Endodermal cell (in vitro differentiated cells): ENCODE results near the gene ASIC4. TPM values are rescaled to one million over a fixed set of nuclear protein-coding genes. Genes with fewer than 3 reads are reported as not detected.

Experiments
- DNase-seq: peaks from one replicate; pipeline ENCODE4 v3.0.0-alpha.2; 2017
- H3K27ac ChIP-seq: 2 replicates; pipeline ENCODE4 v1.5.1; 2013; ENCODE audit warnings: mild to moderate bottlenecking, low read depth, low read length, moderate library complexity
- H3K27me3 ChIP-seq: 2 replicates; pipeline ENCODE4 v1.6.1; 2013; ENCODE audit warnings: mild to moderate bottlenecking, low read length, moderate library complexity; ENCODE audit not compliant: insufficient read depth, control insufficient read depth, poor library complexity, severe bottlenecking
- H3K36me3 ChIP-seq: 2 replicates; pipeline ENCODE4 v1.7.0; 2013; ENCODE audit warnings: mild to moderate bottlenecking, low read length, moderate library complexity; ENCODE audit not compliant: control insufficient read depth, insufficient read depth
- H3K4me1 ChIP-seq: one replicate; pipeline ENCODE4 v1.7.0; 2013; ENCODE audit warnings: low read length; ENCODE audit not compliant: control insufficient read depth, insufficient read depth
- H3K4me3 ChIP-seq: 2 replicates; pipeline ENCODE4 v1.5.1; 2013; ENCODE audit warnings: mild to moderate bottlenecking, low read length, moderate library complexity
- H3K9ac ChIP-seq: 2 replicates; pipeline ENCODE4 v1.6.1; 2013; ENCODE audit warnings: mild to moderate bottlenecking, low read length, moderate library complexity; ENCODE audit not compliant: poor library complexity, severe bottlenecking; ENCODE audit errors: extremely low read depth
- H3K9me3 ChIP-seq: 2 replicates; pipeline ENCODE4 v1.6.1; 2013; ENCODE audit warnings: mild to moderate bottlenecking, low read length, moderate library complexity; ENCODE audit not compliant: control insufficient read depth
- H3K27ac Mint-ChIP-seq: 2 replicates; pipeline ENCODE4 v1.8.0; 2020; ENCODE audit warnings: mixed read lengths
- H3K27me3 Mint-ChIP-seq: 2 replicates; pipeline ENCODE4 v1.8.0; 2021; ENCODE audit warnings: mild to moderate bottlenecking, mixed read lengths; ENCODE audit not compliant: insufficient read depth
- H3K36me3 Mint-ChIP-seq: 2 replicates; pipeline ENCODE4 v1.8.0; 2020; ENCODE audit warnings: low read depth, mixed read lengths
- H3K4me1 Mint-ChIP-seq: 2 replicates; pipeline ENCODE4 v1.8.0; 2020; ENCODE audit warnings: mixed read lengths
- H3K4me3 Mint-ChIP-seq: 2 replicates; pipeline ENCODE4 v1.8.0; 2020; ENCODE audit warnings: mild to moderate bottlenecking, moderate library complexity, mixed read lengths
- H3K9me3 Mint-ChIP-seq: 2 replicates; pipeline ENCODE4 v1.8.0; 2020; ENCODE audit warnings: mild to moderate bottlenecking, mixed read lengths
- CTCF ChIP-seq: fragments of 200-600 bp; sonication (generic); conservative IDR thresholded peaks from 2 replicates; pipeline ENCODE4 v1.5.0; 2021; ENCODE audit warnings: antibody characterized with exemption, mild to moderate bottlenecking
- WGBS, 2 experiments: methylation state at CpG; one replicate each; pipeline versions ENCODE4 v1.1.5 to v1.1.7; 2013; ENCODE audit warnings: missing lambda C conversion rate in 2 of 2, mixed read lengths in 1 of 2; ENCODE audit not compliant: insufficient coverage in 1 of 2, insufficient read length in 1 of 2; 5-methylcytosine and 5-hydroxymethylcytosine counted together
- total RNA-seq, 2 donors: library from RNA; stranded (reverse); fragmentation: NEBNext Ultra II Directional in 1 of 2; extraction: Animal tissue kit (Norgen Biotek cat#: 25700) in 1 of 2; gene quantifications; 2 replicates in 1 of 2; 3 replicates in 1 of 2; pipeline ENCODE4 v1.2.1, GENCODE V29; 2021

Gene ASIC4
- total RNA-seq, 2 donors from 2014 or later, result 0.29 to 1.00 TPM

- no peak for TF ChIP-seq CTCF
- Mint-ChIP-seq H3K27ac (peak overlapping the region; percentile 92), H3K36me3 (peaks cover 69% of the 10 kb centered on the region), H3K27me3 (peaks cover 2% of the 10 kb centered on the region), H3K4me1 (peaks cover 48% of the 10 kb centered on the region), H3K4me3 (peak overlapping the region; percentile 10), H3K9me3 (no peaks in the 10 kb centered on the region)
- H3K27me3 ChIP-seq, result no peaks in the 10 kb centered on the region
- H3K4me1 ChIP-seq, result peaks cover 3% of the 10 kb centered on the region
- 72 to 79% methylated on average over 17 to 21 of the region's 21 CpGs for WGBS, 2 experiments
- DNase-seq, result peak; percentile 87
- no peaks in the 10 kb centered on the region for H3K9me3 ChIP-seq
- H3K36me3 ChIP-seq, result peaks cover 13% of the 10 kb centered on the region
- no peak overlapping the region for H3K9ac ChIP-seq
- H3K27ac ChIP-seq, result no peak overlapping the region
- no peak overlapping the region for H3K4me3 ChIP-seq
Observed at GRCh38 chr2:219565130-219566080, 51.1 kb downstream of the ASIC4 start.

GRCh38 chr2:219566640-219567039, 52.4 kb downstream of the ASIC4 start:
- no peaks in the 10 kb centered on the region for H3K4me1 ChIP-seq
- H3K27ac ChIP-seq, result no peak overlapping the region
- peaks cover 2% of the 10 kb centered on the region for H3K27me3 Mint-ChIP-seq
- 83 to 94% methylated on average over 10 to 11 of the region's 11 CpGs for WGBS, 2 experiments
- TF ChIP-seq CTCF, result no peak
- DNase-seq, result no peak
- H3K36me3 ChIP-seq, result peaks cover 13% of the 10 kb centered on the region
- H3K27me3 ChIP-seq, result no peaks in the 10 kb centered on the region
- no peak overlapping the region for H3K27ac Mint-ChIP-seq
- H3K9me3 ChIP-seq, result no peaks in the 10 kb centered on the region
- H3K36me3 Mint-ChIP-seq, result peaks cover 67% of the 10 kb centered on the region
- H3K9me3 Mint-ChIP-seq, result no peaks in the 10 kb centered on the region
- peaks cover 37% of the 10 kb centered on the region for H3K4me1 Mint-ChIP-seq
- H3K9ac ChIP-seq, result no peak overlapping the region
- H3K4me3 Mint-ChIP-seq, result no peak overlapping the region
- H3K4me3 ChIP-seq, result no peak overlapping the region

- H3K36me3 Mint-ChIP-seq, result peaks cover 65% of the 10 kb centered on the region
- H3K4me3 Mint-ChIP-seq, result no peak overlapping the region
- no peak overlapping the region for H3K27ac Mint-ChIP-seq
- H3K27me3 Mint-ChIP-seq, result peaks cover 2% of the 10 kb centered on the region
- peaks cover 36% of the 10 kb centered on the region for H3K4me1 Mint-ChIP-seq
- H3K9ac ChIP-seq, result no peak overlapping the region
- no peak for TF ChIP-seq CTCF
- no peaks in the 10 kb centered on the region for H3K27me3 ChIP-seq
- H3K4me3 ChIP-seq, result no peak overlapping the region
- no peaks in the 10 kb centered on the region for H3K4me1 ChIP-seq
- no peaks in the 10 kb centered on the region for H3K9me3 Mint-ChIP-seq
- no peak for DNase-seq
- no peaks in the 10 kb centered on the region for H3K9me3 ChIP-seq
- H3K36me3 ChIP-seq, result peaks cover 13% of the 10 kb centered on the region
- no peak overlapping the region for H3K27ac ChIP-seq
- WGBS, 2 experiments, result 91 to 92% methylated on average over 16 to 18 of the region's 18 CpGs
Observed at GRCh38 chr2:219567131-219567530, 52.8 kb downstream of the ASIC4 start.
